ENCODE data around the gene DNAH3.

GRCh38 chr16:20916289-20916688, 234.4 kb downstream of the DNAH3 start:
- no peak for TF ChIP-seq CTCF (IDR thresholded peaks at IDR 0.05; ENCODE audit: low read depth, low read length)
- TF ChIP-seq EZH2phosphoT487 (IDR thresholded peaks at IDR 0.05; ENCODE audit: low read depth) = no peak
